Stimulated activated CD4-positive, alpha-beta T cell treated with anti-CD3 and anti-CD28 coated beads, Interleukin-1b, Interleukin-23, amount 100 ng/mL, for 4 hours (primary cell): ENCODE measurements around the gene TPPP2.

Experiments used
- DNase-seq, 2 donors: peaks; one replicate each; pipeline ENCODE4 v3.0.0-alpha.2; 2020; ENCODE audit warnings: low read depth in 2 of 2

The TPPP2 gene

DNA sequence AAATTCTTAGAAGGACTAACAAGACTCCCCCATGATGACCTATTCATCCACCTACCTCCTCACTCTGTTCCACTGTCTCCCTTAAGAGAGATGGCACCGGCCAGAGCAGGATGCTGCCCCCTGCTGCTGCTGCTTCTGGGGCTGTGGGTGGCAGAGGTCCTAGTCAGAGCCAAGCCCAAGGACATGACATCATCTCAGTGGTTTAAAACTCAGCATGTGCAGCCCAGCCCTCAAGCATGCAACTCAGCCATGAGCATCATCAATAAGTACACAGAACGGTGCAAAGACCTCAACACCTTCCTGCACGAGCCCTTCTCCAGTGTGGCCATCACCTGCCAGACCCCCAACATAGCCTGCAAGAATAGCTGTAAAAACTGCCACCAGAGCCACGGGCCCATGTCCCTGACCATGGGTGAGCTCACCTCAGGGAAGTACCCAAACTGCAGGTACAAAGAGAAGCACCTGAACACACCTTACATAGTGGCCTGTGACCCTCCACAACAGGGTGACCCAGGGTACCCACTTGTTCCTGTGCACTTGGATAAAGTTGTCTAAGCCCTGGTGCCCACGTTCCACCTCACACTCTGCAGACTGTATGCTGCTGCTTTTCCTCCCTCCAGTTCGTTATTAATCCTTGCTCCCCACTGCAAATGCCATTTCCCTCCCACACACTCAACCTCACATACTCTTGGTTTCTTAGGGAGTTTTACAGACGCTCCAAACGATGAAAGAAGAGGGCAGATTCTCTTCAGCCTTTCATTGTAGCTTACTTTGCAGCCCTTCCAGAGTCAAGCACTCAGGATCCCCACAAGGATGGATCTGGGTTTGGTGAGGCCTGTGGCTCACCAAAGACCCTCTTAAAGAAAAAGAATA is 28.0 kb downstream of the TPPP2 start, which contains the start of gene RNASE8:
Gene RNASE8 (plus strand): TSS at position 20 of the 873 bp plus-strand sequence. CDS start 71 bp downstream, at position 91.
- DNase-seq, result no peak

DNA sequence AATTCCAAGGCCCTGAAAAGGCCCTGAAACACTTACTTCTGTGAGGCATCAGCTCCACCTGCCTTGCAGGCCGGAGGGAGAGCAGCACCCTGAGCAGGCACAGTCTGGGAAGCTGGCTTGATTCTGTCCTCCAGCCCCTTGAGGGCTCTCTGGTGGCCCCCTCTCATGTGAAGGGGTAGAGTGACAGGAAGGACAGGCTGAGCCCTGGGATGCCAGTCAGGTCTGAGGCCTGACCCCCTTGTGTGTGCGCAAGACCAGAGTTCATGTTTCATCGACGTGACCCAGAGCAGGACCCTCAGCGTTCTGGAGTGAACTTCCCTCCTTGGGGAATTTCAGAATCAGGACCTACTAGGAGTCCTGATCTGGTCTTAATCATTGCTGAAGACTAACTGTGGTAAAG is 28.9 kb downstream of the TPPP2 start:
- DNase-seq, result no peak

- DNase-seq, result no peak
Measured at GRCh38 chr14:21059842-21060613, 30.0 kb downstream of the TPPP2 start.

- DNase-seq, result no peak
Measured at GRCh38 chr14:21060614-21061346, 30.8 kb downstream of the TPPP2 start.

GRCh38 chr14:21061347-21061668 is 31.3 kb downstream of the TPPP2 start:
- no peak for DNase-seq

- DNase-seq, result no peak
Measured at GRCh38 chr14:21063479-21063878, 33.5 kb downstream of the TPPP2 start.

GRCh38 chr14:21066882-21067502 is 37.0 kb downstream of the TPPP2 start:
- no peak for DNase-seq

DNA sequence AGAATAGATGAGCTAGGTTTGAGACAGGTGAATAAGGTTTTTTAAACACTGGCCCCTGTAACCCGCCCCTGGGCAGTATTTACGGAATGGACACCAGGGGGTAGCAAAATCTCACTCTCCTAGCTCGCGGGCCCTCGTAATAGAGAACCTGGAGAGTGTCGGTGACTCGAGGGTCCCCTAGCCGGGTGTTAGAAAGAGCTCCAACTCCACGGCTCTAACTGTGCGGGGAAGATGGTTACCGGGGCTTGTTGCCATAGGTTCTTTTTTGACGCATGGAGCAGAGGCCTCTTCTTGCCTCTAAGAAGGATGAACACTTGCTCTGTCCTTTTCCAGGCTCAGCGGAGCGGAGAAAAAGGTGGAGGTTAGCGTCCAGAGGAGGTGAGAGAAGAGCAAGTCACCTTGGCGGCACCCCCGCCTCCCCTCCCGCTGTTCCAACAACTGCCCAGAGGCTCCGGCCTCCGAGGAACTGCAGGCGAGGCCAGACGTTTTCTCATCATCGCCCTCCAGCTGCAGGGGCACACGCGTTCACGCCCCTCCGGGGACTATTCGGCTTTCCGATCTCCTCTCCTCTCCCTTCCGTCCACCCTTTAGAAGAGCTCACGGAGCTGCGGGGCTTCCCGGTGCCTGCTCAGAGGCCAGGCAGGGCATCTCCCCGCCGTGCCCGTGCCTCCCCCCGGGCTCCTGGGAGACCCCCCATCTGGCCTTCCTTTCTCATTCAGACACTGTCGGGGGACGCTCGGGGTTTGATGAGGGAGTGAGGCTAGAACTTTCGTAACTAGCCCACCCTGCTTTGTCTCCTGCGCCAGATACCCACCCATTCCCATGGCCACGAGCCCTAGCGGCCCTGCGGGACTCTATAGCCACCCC is 38.7 kb downstream of the TPPP2 start:
- DNase-seq, result peak in 1 of 2 donors; percentile 30

- no peak for DNase-seq
Measured at GRCh38 chr14:21069388-21070082, 39.5 kb downstream of the TPPP2 start.

GRCh38 chr14:21070083-21070609 is 40.1 kb downstream of the TPPP2 start, which contains the start of gene ARHGEF40:
TSS of gene ARHGEF40 (plus strand) at chr14:21070304. CDS start at chr14:21070397, 93 bp downstream.
- no peak for DNase-seq

DNA sequence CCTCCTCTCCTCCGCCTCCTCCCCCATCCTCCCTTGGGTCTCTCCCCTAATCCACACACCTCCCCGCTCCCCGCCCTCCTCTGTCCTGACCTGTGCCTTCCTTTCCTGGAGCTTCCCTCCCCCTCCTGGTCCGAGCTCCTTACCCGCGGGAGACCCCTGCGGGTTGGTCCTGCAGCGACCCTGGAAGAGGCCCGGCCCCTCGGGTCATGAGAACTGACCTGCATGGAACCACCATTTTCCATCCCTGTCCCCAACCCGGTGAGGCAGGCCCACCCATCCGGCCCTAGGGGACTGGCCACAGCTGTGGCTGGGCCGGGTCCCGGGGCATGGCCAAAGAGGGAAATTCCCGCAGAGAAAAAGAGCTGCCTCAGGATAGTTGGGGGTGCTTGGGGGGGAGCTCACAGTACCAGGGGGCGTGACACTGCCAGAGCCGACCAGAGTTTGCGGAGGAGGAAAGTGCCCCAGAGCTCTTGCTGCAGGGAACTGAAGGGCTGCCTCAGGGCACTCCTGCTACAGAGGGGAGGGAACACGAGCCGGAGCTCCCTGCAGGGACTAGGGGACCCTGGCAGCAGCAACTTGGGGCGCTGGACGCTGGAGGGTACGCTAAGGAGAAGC is 40.7 kb downstream of the TPPP2 start:
- no peak for DNase-seq

DNA sequence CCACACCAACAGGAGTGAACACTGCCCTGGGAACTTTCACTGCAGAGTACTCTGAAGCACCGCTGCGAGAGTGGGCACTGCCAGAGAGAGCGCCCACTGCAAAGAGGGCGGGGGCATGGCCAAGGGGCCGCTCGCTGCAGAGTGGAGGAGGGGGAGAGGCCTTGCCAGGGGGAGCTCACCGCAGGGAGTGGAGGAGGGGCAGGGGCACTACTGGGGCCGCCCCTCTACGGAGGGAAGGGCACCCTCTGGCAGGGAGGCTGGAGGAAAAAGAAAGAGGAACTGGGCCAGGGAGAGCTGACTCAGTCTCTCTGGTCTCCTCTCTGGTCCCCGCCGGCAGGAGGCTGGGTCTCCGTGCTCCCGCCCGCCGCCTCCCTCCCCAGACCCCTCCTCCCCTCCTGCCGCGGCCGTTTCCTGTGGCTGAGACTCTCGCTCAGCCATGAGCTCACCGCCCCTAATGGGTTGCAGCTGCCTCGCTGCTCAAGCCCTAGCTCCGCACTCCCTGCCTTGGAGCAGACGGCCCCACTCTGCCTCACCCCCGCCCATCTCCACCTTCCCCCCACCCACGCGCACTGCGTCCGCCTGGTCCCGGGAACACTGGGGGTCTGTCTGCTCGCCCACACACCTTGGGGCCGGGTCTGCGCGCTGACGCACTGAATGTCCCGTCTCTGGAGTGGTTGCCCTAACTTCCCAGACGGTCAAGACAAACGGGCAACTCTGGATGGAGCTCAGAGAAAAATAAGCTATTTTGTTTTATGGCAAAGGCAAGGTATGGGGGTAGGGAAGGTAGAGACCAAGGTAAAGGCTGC is 41.4 kb downstream of the TPPP2 start:
- peak in 1 of 2 donors; percentile 34 for DNase-seq

DNA sequence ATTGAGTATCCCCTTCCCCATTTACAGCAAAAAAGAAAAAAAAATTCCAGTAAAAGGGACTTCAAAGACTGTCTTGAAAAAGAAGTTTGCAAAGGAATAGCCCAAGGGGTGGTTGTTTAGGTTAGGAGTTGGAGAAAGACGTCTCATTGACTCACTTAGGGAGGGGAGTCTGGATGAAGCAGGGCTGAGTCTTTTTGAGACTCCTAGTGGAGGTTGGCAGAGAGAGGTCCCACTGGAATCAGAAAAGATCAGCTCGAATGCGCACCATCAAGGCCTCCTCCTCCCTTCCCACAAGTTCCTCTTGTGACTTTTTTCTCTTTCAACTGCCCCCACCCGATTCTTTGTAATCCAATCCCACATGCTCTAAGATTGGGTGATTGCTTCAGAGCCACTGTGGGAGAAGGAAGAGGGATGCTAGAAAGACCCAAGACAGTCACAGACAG is 42.0 kb downstream of the TPPP2 start:
- no peak for DNase-seq

GRCh38 chr14:21072781-21073339 is 42.8 kb downstream of the TPPP2 start:
- DNase-seq, result no peak

GRCh38 chr14:21073921-21074320 is 43.9 kb downstream of the TPPP2 start:
- no peak for DNase-seq

- DNase-seq, result no peak
Measured at GRCh38 chr14:21074398-21075272, 44.6 kb downstream of the TPPP2 start.
